Epithelial cell of esophagus (primary cell): Measurements from ENCODE around the gene MAMDC2.

Experiments
- DNase-seq: peaks from one replicate; pipeline ENCODE4 v3.0.0; 2010; ENCODE audit warnings: low read depth
- H3K4me3 ChIP-seq: 2 replicates; pipeline ENCODE4 v1.5.1; 2011; ENCODE audit warnings: mild to moderate bottlenecking, low read length, control low read depth
- CTCF ChIP-seq: IDR thresholded peaks from 2 replicates; pipeline ENCODE4 v1.5.1; 2011; ENCODE audit warnings: low read depth, mild to moderate bottlenecking, low read length, control low read depth, inconsistent platforms; ENCODE audit not compliant: insufficient read depth; ENCODE audit errors: missing control alignments

MAMDC2 gene

GRCh38 chr9:70013598-70014196 is 30.0 kb upstream of the MAMDC2 start:
- no peak overlapping the region for H3K4me3 ChIP-seq
- TF ChIP-seq CTCF, result no peak
- DNase-seq, result peak; percentile 69

GRCh38 chr9:70015099-70015498 is 28.5 kb upstream of the MAMDC2 start:
- DNase-seq, result peak; percentile 54
- no peak for TF ChIP-seq CTCF
- H3K4me3 ChIP-seq, result no peak overlapping the region

DNA sequence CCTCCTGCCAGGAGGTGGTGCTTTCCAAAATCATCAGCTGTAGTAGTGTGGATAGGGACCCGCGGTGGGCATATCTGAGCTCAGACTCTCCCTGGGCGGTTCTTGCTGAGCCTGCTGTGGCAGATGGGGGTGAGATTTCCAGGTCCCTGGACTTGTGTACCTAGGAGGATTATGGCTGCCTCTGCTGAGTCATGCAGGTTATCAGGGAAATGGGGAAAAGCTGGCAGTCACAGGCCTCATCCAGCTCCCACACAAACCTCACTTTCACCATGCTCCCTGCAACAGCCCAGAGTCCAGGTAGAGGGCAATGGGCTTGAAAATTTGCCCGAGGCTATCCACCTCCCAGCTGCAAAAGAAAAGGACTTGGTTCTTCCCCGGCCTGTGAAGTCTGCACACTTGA is 23.4 kb upstream of the MAMDC2 start:
- peak; percentile 47 for DNase-seq
- no peak for TF ChIP-seq CTCF
- H3K4me3 ChIP-seq, result no peak overlapping the region

- H3K4me3 ChIP-seq, result no peak overlapping the region
- TF ChIP-seq CTCF, result no peak
- DNase-seq, result peak; percentile 96
These were observed 22.6 kb upstream of the MAMDC2 start for GRCh38 chr9:70020991-70021571.

DNA sequence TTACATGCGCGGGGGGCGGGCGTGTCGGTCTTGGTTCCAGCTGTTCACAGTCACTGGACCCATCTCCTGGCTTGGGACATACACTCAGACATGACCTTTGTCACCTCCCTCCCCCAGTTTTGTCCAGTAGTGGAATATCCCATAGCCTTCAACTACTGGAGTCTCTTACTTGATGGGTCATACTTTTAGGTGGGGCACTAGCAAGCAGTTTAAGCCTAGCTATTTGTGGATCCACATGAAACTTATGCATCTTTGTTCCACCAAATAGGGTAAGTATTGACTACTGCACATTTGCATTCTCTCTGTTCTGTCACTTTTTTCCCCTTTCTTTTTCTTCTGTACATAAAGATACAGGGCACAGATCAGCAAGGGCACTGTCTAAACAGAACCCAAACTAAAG is 15.4 kb upstream of the MAMDC2 start:
- no peak for TF ChIP-seq CTCF
- DNase-seq, result no peak
- no peak overlapping the region for H3K4me3 ChIP-seq

DNA sequence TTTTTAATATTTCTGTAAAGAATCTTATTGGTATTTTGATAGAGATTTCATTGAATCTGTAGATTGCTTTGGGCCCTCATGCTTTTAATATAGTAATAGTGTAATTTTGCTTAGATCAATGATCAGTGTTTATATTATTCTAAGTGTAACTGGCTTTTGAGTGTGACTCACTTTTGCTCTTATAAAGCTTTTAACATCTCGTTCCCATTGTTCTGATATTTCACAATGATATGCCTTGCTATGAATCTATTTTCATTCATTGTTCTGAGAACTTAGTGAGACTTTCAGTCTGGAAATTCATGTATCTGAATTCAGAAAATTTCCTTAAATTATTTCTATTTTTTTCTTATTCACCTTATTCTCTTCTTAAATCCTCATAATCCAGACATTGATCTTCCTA is 13.5 kb upstream of the MAMDC2 start:
- H3K4me3 ChIP-seq, result no peak overlapping the region
- DNase-seq, result peak; percentile 70
- no peak for TF ChIP-seq CTCF

GRCh38 chr9:70031141-70031545 is 12.5 kb upstream of the MAMDC2 start:
- peak; percentile 47 for DNase-seq
- no peak for TF ChIP-seq CTCF
- H3K4me3 ChIP-seq, result no peak overlapping the region
